ENCODE data around the gene BICD2. TPM values are rescaled to one million over a fixed set of nuclear protein-coding genes. Genes with fewer than 3 reads are reported as not detected.

BICD2 gene
- total and polyA plus RNA-seq, 9 of the 15 experiments (the other 6 are each of a cell fraction or from before 2014, with no cell fraction given) = 3.6 to 23.4 (median 11.8) TPM

DNA sequence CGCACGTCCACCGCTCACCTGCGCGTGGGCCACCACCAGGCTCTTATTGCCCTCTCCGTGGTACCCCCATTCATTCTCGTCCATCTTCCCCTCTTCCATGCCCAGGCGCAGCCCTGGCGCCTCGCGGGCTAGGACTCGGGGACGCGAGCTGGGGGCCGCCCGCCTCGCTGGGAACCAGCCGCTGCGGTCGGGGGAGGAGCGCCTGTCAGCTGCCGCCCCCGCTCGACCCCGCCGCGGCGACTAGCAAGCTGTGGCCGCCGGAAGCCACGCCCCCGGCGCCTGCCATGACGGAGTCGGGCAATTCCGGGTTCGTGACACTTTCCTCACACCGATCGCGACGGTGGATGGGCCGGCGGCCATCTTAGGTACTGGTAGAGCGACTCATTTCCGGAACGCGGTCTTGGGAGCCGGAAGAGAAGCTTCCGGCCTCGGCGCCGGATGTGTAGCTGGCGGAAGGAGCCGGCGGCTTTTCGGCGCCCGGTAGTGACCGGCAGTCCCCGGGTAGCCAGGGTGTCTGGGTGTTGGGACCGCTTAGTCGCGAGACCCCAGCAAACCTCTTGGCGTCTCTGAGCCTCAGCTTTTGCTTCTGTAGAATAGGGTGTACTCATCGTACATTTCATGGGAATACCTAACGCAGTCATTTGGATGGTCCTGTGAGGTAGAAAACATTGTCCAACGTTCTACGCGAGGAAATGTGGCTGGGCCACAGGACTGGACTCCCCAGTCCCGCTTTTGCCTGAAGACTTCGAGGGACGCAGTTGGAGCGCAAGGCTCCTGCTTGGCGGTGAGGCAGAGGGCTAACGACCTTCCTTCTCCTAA, 94.5 kb downstream of the BICD2 start, which contains the start of gene IPPK (continued):
- peak; percentile 92 for TF ChIP-seq NR2C1 (IDR thresholded peaks at IDR 0.05)
- TF ChIP-seq NR2C1 (tag; IDR thresholded peaks at IDR 0.05) = peak; percentile 95
- TF ChIP-seq E2F8 (IDR thresholded peaks at IDR 0.05; ENCODE audit: low read depth, partially characterized antibody) = peak; percentile 97
- TF ChIP-seq HMG20A (CRISPR knock-in tag; conservative IDR thresholded peaks at IDR 0.05) = no peak
- 0 out of 2 replicates have a peak, but pooled peaks have one; percentile 11 for TF ChIP-seq FOXP1 (CRISPR knock-in tag; IDR thresholded peaks at IDR 0.05)
- peak; percentile 40 for TF ChIP-seq GMEB1 (CRISPR knock-in tag; IDR thresholded peaks at IDR 0.05)
- no peak for TF ChIP-seq TAF15 (IDR thresholded peaks at IDR 0.05; ENCODE audit: low read depth, low read length)
- peak; percentile 72; the same call in 1 of the 2 replicates for TF ChIP-seq SIN3B (IDR thresholded peaks at IDR 0.05; ENCODE audit: low read depth)
- TF ChIP-seq, protein P1, sequence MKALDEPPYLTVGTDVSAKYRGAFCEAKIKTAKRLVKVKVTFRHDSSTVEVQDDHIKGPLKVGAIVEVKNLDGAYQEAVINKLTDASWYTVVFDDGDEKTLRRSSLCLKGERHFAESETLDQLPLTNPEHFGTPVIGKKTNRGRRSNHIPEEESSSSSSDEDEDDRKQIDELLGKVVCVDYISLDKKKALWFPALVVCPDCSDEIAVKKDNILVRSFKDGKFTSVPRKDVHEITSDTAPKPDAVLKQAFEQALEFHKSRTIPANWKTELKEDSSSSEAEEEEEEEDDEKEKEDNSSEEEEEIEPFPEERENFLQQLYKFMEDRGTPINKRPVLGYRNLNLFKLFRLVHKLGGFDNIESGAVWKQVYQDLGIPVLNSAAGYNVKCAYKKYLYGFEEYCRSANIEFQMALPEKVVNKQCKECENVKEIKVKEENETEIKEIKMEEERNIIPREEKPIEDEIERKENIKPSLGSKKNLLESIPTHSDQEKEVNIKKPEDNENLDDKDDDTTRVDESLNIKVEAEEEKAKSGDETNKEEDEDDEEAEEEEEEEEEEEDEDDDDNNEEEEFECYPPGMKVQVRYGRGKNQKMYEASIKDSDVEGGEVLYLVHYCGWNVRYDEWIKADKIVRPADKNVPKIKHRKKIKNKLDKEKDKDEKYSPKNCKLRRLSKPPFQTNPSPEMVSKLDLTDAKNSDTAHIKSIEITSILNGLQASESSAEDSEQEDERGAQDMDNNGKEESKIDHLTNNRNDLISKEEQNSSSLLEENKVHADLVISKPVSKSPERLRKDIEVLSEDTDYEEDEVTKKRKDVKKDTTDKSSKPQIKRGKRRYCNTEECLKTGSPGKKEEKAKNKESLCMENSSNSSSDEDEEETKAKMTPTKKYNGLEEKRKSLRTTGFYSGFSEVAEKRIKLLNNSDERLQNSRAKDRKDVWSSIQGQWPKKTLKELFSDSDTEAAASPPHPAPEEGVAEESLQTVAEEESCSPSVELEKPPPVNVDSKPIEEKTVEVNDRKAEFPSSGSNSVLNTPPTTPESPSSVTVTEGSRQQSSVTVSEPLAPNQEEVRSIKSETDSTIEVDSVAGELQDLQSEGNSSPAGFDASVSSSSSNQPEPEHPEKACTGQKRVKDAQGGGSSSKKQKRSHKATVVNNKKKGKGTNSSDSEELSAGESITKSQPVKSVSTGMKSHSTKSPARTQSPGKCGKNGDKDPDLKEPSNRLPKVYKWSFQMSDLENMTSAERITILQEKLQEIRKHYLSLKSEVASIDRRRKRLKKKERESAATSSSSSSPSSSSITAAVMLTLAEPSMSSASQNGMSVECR (CRISPR knock-in tag; IDR thresholded peaks at IDR 0.05) = peak; percentile 63; the same call in 1 of the 2 replicates
- peak; percentile 21; the same call in 1 of the 2 replicates for TF ChIP-seq NKRF (IDR thresholded peaks at IDR 0.05; ENCODE audit: borderline replicate concordance)
- TF ChIP-seq ZNF431 (CRISPR knock-in tag; IDR thresholded peaks at IDR 0.05) = no peak
- TF ChIP-seq TRIM24 (IDR thresholded peaks at IDR 0.05) = peak in 1 of 2 experiments; percentile 97; a peak in 2 of 4 replicates
- no peak for TF ChIP-seq KDM2B (CRISPR knock-in tag; IDR thresholded peaks at IDR 0.05)
- peak; percentile 93 for TF ChIP-seq PHF20 (IDR thresholded peaks at IDR 0.05; ENCODE audit: partially characterized antibody)
- peak; percentile 98 to 100 (median 100) for TF ChIP-seq YY1 (IDR thresholded peaks at IDR 0.05; ENCODE audit: borderline replicate concordance in 1 of 3, control insufficient read depth in 1 of 3, extremely low read depth in 1 of 3, insufficient read depth in 3 of 3, insufficient read length in 1 of 3, insufficient replicate concordance in 2 of 3, low read depth in 1 of 3, low read length in 2 of 3)
